HG03060 (cell line): Measurements from ENCODE around the gene FEM1C.

Source experiments
- ATAC-seq: cut with Tn5 transposase; IDR thresholded peaks from one replicate; pipeline ENCODE4 v1.9.1; 2021; ENCODE audit warnings: low read depth, moderate number of reproducible peaks; ENCODE audit not compliant: unreplicated experiment

FEM1C gene, protein sequence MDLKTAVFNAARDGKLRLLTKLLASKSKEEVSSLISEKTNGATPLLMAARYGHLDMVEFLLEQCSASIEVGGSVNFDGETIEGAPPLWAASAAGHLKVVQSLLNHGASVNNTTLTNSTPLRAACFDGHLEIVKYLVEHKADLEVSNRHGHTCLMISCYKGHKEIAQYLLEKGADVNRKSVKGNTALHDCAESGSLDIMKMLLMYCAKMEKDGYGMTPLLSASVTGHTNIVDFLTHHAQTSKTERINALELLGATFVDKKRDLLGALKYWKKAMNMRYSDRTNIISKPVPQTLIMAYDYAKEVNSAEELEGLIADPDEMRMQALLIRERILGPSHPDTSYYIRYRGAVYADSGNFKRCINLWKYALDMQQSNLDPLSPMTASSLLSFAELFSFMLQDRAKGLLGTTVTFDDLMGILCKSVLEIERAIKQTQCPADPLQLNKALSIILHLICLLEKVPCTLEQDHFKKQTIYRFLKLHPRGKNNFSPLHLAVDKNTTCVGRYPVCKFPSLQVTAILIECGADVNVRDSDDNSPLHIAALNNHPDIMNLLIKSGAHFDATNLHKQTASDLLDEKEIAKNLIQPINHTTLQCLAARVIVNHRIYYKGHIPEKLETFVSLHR

DNA sequence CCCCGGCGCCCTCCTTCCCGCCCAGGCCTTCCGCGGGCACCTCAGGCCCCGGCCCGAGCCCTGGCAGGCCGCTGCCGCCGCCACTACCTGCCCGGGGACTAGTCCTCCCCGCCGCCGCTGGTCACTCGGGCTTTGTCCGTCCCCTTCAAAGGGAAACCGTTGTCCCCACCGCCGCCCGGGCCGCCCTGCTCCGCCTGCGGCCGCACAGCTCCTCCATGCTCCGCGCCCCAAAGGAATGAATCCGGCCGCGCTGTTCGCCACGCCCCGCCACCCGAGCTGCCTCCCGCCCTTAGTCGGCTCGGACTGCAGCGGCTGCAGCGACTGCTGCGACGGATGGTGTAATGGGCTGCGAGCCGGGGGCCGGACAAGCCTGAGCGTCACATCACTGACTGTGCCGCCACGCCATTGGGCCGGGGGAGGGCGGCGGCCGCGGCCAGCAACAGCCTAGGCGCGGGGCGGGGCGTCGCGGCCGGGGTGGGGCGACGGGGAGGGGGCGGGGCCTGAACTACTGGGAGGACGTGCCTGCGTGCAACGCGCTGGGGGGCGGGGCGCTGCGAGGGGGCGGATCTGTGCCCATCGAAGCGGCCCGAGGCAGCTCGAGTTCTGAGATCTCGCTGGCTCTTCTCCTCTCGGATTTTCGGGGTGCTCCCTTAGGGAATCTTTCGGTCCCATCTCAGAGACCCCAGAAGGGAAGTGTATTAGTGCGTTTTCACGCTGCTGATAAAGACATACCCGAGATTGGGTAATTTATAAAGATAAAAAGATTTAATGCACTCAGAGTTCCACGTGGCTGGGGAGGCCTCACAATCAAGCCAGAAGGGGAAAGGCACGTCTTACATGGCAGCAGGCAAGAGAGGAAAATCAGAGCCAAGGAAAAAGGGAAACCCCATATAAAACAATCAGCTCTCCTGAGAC is at the start of gene FEM1C:
Gene FEM1C, minus strand, starts transcription at position 340 of the 915 bp plus-strand sequence. CDS start 1,282 bp downstream, outside the sequence.
- ATAC-seq, result peak; percentile 94

DNA sequence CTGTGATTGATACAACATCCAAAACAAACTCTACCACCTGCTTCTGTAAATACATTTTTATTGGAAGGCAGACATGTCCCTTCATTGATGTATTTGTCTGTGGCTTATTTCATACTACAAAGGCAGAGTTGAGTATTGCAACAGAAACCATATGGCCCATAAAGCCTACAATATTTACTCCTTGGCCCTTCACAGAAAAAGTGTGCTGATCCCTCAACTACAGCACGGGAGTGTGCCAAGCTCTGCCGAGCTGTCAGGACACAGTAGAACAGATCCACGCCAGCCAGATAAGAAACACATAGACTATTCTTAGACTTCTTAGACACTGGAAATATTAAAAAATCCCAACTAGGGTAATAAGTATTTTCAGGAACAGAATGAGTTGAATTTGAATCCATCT is 44.5 kb upstream of the FEM1C start:
- no peak for ATAC-seq

DNA sequence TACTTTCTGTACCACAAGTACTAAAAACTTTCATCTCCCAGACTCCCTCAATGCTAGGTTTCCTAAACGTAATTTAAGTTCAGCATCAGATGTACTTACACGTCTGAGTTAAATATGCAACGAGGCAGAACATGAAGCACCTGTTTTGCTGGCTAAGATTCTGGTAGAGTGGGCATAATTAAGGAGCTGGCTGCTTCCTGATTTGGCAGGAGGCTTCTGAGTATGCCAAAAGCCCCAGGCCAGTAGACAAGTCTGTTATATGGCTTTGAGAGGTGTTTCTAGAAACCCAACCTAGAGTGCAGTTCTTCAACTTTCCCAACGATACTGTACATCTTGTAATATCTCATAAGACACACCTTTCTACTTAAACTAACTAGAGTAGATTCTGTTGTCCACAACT is 44.1 kb upstream of the FEM1C start:
- no peak for ATAC-seq

DNA sequence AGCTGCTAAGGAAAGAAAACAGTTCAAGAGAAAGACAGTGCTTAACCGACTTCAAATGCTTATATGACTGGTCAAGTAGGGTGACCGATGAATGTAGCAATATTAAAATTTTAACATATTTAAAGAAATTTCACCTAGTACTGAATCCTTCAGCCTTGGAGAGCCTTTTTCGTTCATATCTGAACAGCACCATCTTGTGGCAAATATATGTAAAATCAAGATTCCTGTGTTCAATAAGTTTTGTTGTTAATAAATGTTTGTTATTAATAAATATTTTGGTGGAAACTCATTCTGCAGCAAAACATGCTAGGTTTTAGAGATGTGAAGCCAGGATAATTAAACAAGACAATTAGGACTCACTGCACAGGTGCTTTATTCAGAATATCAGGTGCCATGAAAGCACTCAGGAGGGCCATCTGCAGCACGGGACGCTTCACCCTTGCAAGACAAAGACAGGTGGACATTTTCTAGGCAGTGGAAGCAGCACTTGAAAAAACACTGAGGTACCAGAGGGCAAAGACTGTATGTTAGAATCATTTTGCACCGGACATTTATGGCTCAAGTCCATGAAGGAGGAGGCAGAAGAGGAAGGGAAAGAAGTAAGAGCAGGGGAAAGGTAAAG is 42.1 kb upstream of the FEM1C start:
- ATAC-seq, result no peak

GRCh38 chr5:115585265-115585664 is 40.7 kb upstream of the FEM1C start:
- no peak for ATAC-seq

- no peak for ATAC-seq
These were observed 39.9 kb upstream of the FEM1C start for GRCh38 chr5:115584501-115584900.

- ATAC-seq, result no peak
These were observed 38.9 kb upstream of the FEM1C start for GRCh38 chr5:115583474-115583873.

GRCh38 chr5:115580941-115581340 is 36.4 kb upstream of the FEM1C start:
- ATAC-seq, result no peak

DNA sequence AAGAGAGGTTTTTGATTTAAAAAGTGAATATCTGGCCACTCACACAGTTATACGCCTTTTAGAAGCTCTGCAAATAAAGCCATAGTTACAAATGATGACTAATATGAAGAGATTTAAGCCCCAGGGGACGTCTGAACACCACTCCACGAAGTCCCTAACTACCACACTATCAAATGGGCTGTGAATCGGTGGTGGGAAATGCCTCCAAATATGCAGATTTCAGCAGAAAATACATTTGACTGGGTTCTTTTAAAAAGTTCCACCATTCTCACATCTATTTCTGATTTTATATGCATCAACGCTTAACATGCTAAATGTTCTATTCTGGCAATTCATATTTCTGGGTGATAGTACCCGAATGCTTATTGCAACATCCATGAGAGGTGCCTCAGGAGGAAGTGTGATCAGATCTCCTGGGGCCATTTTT is 35.2 kb upstream of the FEM1C start:
- ATAC-seq, result peak; percentile 66

GRCh38 chr5:115579216-115579615 is 34.6 kb upstream of the FEM1C start:
- no peak for ATAC-seq

GRCh38 chr5:115578657-115579056 is 34.1 kb upstream of the FEM1C start:
- peak; percentile 38 for ATAC-seq

- no peak for ATAC-seq
These were observed 33.2 kb upstream of the FEM1C start for GRCh38 chr5:115577741-115578140.

- ATAC-seq, result no peak
These were observed 32.8 kb upstream of the FEM1C start for GRCh38 chr5:115577329-115577728.

DNA sequence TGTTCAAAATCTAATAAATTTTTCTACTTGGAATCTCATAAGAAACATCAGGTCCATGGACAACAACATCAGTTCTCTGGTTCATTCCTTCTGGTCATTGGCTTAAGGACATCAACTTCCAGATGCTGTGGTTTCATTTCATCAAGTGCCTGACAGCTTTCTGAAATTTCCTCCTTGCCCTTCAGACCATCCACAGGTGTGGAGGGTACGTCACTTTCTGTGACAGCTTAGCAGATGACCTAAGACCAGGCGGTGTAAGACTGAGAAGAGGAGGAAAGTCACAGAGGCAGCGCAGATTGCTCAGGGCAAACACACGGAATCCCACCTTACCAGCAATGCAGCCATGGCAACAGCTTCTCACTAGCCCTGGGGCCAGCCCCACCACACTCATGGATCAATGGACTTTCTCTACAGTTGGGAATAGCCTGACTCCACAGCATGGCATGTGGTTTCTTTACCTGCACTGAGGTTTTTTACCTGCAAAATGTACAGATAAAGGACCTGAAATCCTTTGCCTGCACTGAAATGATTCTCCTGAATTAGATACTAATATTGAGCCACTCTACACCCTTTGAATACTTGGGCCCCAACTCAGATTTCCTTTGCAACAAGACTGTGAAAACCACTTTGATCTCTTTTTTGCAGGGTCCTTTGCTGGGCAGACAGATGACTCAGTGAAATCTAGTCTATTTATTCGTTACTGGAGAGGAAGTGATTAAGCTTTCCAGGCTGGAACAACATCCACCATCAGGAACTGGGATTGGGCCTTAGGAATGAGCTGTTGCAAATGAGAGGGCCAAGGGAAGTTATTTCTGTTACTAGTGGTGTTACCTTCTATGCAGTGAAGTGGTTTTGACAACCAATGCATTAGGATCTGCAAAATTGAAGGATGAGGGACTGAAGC is 30.8 kb upstream of the FEM1C start:
- no peak for ATAC-seq

GRCh38 chr5:115573133-115573532 is 28.6 kb upstream of the FEM1C start:
- ATAC-seq, result no peak

GRCh38 chr5:115571441-115571878 is 26.9 kb upstream of the FEM1C start:
- ATAC-seq, result no peak

DNA sequence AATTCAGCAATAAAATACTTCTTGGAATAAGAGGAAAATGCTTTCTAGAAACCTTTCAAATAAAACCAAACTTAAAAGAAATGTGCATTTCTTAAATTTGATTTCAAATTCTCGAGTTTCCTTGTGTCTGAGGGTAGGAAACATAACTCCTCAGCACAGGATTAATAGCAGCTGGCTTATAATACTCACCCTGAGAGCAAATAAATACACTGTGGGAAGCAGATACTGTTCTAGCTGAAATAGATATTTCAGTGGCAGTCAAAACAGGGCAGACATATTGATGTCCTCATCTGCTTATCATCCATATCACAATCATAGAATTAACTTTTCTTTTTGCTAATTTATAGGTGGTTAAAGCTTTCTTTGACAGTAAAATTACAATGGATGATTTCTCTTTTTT is 24.1 kb upstream of the FEM1C start:
- no peak for ATAC-seq

DNA sequence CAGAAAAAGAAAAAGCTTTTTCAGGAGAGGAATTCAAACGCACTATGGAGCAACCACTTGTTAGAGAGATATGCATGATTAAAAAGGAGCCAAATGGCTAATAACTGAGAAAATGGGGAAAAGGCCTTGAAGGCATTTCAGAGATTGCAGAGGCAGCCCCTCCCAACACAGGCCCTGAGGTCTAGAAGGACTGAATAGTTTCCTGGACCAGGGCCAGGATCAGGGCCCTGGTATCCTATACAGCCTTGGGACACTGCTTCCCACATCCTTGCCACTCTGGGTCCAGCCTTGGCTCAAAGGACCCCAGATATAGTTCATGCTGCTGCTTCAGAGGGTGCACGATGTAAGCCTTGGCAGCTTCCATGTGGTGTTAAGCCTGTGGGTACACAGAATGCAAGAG is 20.7 kb upstream of the FEM1C start:
- ATAC-seq, result no peak

DNA sequence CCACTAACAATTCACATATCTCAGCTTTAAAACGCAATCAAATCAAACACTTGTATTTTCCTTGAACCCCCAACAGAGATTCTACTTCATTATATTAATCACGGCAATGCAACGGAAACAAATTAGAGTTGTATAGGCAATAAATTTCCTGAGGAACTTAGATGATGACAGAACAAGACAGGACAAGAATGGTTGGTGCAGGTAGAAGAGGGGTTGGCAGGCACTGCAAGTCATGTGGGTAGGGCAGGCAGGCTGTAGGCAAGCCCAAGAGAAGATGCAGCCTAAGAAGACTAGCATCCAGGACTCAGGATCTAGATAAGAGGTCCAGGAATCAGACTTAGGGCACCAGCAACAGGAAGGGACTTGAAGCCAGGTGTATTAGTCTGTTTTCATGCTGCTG is 16.6 kb upstream of the FEM1C start:
- no peak for ATAC-seq

DNA sequence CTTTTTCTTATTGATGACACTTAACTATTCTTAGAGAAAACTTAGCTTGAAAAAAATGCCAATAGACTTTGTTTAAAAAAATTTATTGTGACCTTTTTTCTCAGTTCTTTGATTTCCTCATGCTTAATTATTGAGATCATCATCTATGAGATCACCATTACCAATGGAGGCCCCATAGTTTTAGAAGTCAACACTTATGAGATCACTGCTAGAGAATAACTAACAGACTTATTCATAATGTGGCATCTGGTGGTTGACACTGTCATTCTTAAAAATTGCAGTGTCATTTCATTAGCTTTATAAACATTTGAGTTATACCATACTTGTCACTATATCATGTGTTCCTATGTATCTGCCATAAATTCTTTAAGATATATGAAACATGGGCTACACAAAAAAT is 14.9 kb upstream of the FEM1C start:
- ATAC-seq, result no peak
